SKM-1 (cell line): Measurements from ENCODE around the gene GCN1.

ENCODE experiments used
- DNase-seq: peaks from one replicate; lab custom pipeline; 2025; ENCODE audit not compliant: unreplicated experiment; lab: John Stamatoyannopoulos, UW

Gene GCN1

DNA sequence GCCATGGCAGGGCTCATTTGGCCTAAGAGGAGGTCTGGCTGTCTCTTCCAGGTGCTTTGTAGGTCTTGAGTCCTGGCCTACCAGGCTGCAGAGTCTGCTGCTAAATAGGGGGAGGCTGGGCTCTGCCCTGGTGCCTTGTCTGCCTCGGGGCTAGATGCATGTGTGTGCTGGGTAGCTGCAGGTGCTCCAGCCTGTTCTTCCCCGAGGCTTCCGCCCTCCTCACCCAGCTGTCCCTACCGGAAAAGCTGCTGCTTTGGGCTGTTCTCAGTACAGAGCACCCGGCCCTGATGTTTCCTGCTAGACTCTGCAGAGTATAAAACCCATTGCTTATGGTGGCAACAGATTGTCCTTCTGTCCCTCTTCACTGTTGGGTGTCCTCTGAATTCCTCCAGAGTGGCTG, 115.6 kb downstream of the GCN1 start:
- DNase-seq = no peak

DNA sequence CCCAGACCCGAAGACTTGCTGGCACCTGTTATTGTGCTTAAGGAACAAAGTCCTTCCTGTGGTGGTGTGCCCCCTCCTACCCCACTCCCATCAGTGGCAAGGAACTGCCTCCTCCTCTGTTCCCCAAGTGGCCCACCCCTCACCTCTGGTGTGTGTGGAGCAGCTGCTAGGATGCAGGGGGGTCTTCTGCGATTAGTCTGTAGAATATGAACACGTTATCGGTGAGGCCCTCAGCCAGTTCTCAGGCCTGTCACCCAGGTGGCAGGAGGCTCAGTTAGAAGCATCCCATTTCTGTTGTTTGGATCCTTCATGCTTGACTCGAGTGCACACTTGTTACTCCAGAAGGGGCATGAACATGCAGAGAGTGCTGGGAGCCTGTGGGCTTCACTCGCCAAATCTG, 117.3 kb downstream of the GCN1 start:
- no peak for DNase-seq
